GM23338 (cell line): Measurements from ENCODE around the gene OCEL1. TPM values are rescaled to one million over a fixed set of nuclear protein-coding genes. Genes with fewer than 3 reads are reported as not detected.

ENCODE experiments used
- ATAC-seq: fragments of 200-7000 bp; cut with Tn5 transposase; 3 replicates; pipeline ENCODE4 v1.9.1; 2020
- DNase-seq: peaks from one replicate; pipeline ENCODE4 v3.0.0-alpha.2; 2015; ENCODE audit warnings: low spot score
- H2AFZ ChIP-seq: fragments of 200-600 bp; sonication (generic); 2 replicates; pipeline ENCODE4 v1.8.0; 2016; ENCODE audit warnings: antibody characterized with exemption, mild to moderate bottlenecking, moderate library complexity
- H3F3A ChIP-seq: fragments of 200-600 bp; sonication (generic); replicated peaks from 2 replicates; pipeline ENCODE4 v1.8.0; 2017; ENCODE audit warnings: antibody characterized with exemption, mixed run types, low read depth
- H3K27ac ChIP-seq: fragments of 200-600 bp; sonication (generic); 2 replicates; pipeline ENCODE4 v1.6.1; 2016; ENCODE audit warnings: low read depth
- H3K27me3 ChIP-seq: fragments of 200-600 bp; sonication (generic); 2 replicates; pipeline ENCODE4 v1.8.0; 2016; ENCODE audit warnings: mild to moderate bottlenecking, mixed run types, moderate library complexity; ENCODE audit not compliant: insufficient read depth
- H3K36me3 ChIP-seq: fragments of 200-600 bp; sonication (generic); 2 replicates; pipeline ENCODE4 v1.8.0; 2016; ENCODE audit warnings: mild to moderate bottlenecking; ENCODE audit not compliant: insufficient read depth
- H3K4me1 ChIP-seq: fragments of 200-600 bp; sonication (generic); 2 replicates; pipeline ENCODE4 v1.8.0; 2016; ENCODE audit warnings: mild to moderate bottlenecking, moderate library complexity; ENCODE audit not compliant: insufficient read depth
- H3K4me2 ChIP-seq: fragments of 200-600 bp; sonication (generic); 2 replicates; pipeline ENCODE4 v1.7.1; 2017; ENCODE audit warnings: mixed run types
- H3K4me3 ChIP-seq: fragments of 200-600 bp; sonication (generic); 2 replicates; pipeline ENCODE4 v1.6.1; 2016; ENCODE audit warnings: mixed run types
- H3K79me2 ChIP-seq: fragments of 200-600 bp; sonication (generic); replicated peaks from 2 replicates; pipeline ENCODE4 v1.8.0; 2017; ENCODE audit warnings: mild to moderate bottlenecking; ENCODE audit not compliant: insufficient read depth
- H3K9me2 ChIP-seq: fragments of 200-600 bp; sonication (generic); 2 replicates; pipeline ENCODE4 v1.8.0; 2017; ENCODE audit not compliant: insufficient read depth
- H4K20me1 ChIP-seq: fragments of 200-600 bp; sonication (generic); replicated peaks from 2 replicates; pipeline ENCODE4 v1.8.0; 2017; ENCODE audit warnings: mild to moderate bottlenecking; ENCODE audit not compliant: insufficient read depth
- H3K27ac Mint-ChIP-seq: 2 replicates; pipeline ENCODE4 v1.8.0; 2020; ENCODE audit warnings: inconsistent platforms, mild to moderate bottlenecking, moderate library complexity, mixed read lengths
- H3K27me3 Mint-ChIP-seq: 3 replicates; pipeline ENCODE4 v1.8.0; 2022; ENCODE audit warnings: low read depth, mild to moderate bottlenecking, moderate library complexity, mixed read lengths, inconsistent platforms; ENCODE audit not compliant: insufficient read depth, poor library complexity
- H3K36me3 Mint-ChIP-seq: 3 replicates; pipeline ENCODE4 v1.8.0; 2021; ENCODE audit warnings: low read depth, mild to moderate bottlenecking, inconsistent platforms, moderate library complexity, mixed read lengths
- H3K4me1 Mint-ChIP-seq: 3 replicates; pipeline ENCODE4 v1.8.0; 2020; ENCODE audit warnings: mild to moderate bottlenecking, inconsistent platforms, mixed read lengths
- H3K4me3 Mint-ChIP-seq: 3 replicates; pipeline ENCODE4 v1.8.0; 2021; ENCODE audit warnings: moderate library complexity, mild to moderate bottlenecking, inconsistent platforms, mixed read lengths
- H3K9me3 Mint-ChIP-seq: 3 replicates; pipeline ENCODE4 v1.8.0; 2020; ENCODE audit warnings: moderate library complexity, mild to moderate bottlenecking, inconsistent platforms, mixed read lengths
- CREB1 ChIP-seq: fragments of 250-450 bp; sonication (Bioruptor Pico); IDR thresholded peaks from 2 replicates; pipeline ENCODE4 v1.5.0; 2020; ENCODE audit warnings: low read depth, mild to moderate bottlenecking, moderate library complexity
- EZH2 ChIP-seq: fragments of 200-600 bp; sonication (generic); IDR thresholded peaks from one replicate; pipeline ENCODE4 v1.8.0; 2017; ENCODE audit warnings: antibody characterized with exemption, mild to moderate bottlenecking, low read depth; ENCODE audit not compliant: unreplicated experiment
- EZH2phosphoT487 ChIP-seq: fragments of 200-600 bp; sonication (generic); IDR thresholded peaks from one replicate; pipeline ENCODE4 v1.8.1; 2018; ENCODE audit warnings: antibody characterized with exemption; ENCODE audit not compliant: unreplicated experiment
- JUNB ChIP-seq: IDR thresholded peaks from one replicate; pipeline ENCODE4 v1.6.1; 2016; ENCODE audit warnings: antibody characterized with exemption; ENCODE audit not compliant: unreplicated experiment
- NANOG ChIP-seq: IDR thresholded peaks from 2 replicates; pipeline ENCODE4 v1.6.1; 2016; ENCODE audit warnings: antibody characterized with exemption, borderline replicate concordance
- POLR2AphosphoS5 ChIP-seq: IDR thresholded peaks from 2 replicates; pipeline ENCODE4 v1.6.1; 2016; ENCODE audit warnings: antibody characterized with exemption, low read depth
- STAT1 ChIP-seq: IDR thresholded peaks from one replicate; pipeline ENCODE4 v1.6.1; 2016; ENCODE audit warnings: antibody characterized with exemption; ENCODE audit not compliant: unreplicated experiment
- ZNF114 ChIP-seq: fragments of 250-450 bp; sonication (Bioruptor Pico); IDR thresholded peaks from 2 replicates; pipeline ENCODE4 v1.5.0; 2020; ENCODE audit warnings: mild to moderate bottlenecking, moderate library complexity
- ZNF331 ChIP-seq: fragments of 250-450 bp; sonication (Bioruptor Pico); IDR thresholded peaks from 2 replicates; pipeline ENCODE4 v1.5.0; 2020; ENCODE audit warnings: low read depth, mild to moderate bottlenecking, moderate library complexity
- polyA plus RNA-seq: library from polyadenylated mRNA; unstranded; fragments of >200 nt; fragmentation: Nextera tagmentation; extraction: Ambion mirVana; gene quantifications from 2 replicates; pipeline ENCODE4 v1.2.1, GENCODE V29; 2016
- total RNA-seq: library from RNA; depleted of rRNA; stranded (reverse); fragments of >200 nt; shearing (Covaris generic); gene quantifications from 2 replicates; pipeline ENCODE4 v1.2.3, GENCODE V29; 2014
- TF ChIP-seq, protein P1 (sequence below), 2 experiments: fragments of 200-600 bp in 1 of 2; sonication (generic) in 1 of 2; conservative IDR thresholded peaks; 2 replicates each; pipeline versions ENCODE4 v1.5.1 to v1.6.1; 2016 to 2017; ENCODE audit warnings: antibody characterized with exemption in 2 of 2, low read depth in 2 of 2, mild to moderate bottlenecking in 2 of 2, moderate library complexity in 1 of 2
- TF ChIP-seq, protein P2 (sequence below): IDR thresholded peaks from one replicate; pipeline ENCODE4 v1.6.1; 2018; ENCODE audit warnings: antibody characterized with exemption; ENCODE audit not compliant: unreplicated experiment
- TF ChIP-seq, protein P3 (sequence below): fragments of 250-450 bp; sonication (Bioruptor Pico); IDR thresholded peaks from 2 replicates; pipeline ENCODE4 v1.5.0; 2020; ENCODE audit warnings: mild to moderate bottlenecking, moderate library complexity
- TF ChIP-seq, protein P4 (sequence below): IDR thresholded peaks from 2 replicates; pipeline ENCODE4 v1.6.1; 2016; ENCODE audit warnings: antibody characterized with exemption

OCEL1 gene
- total and polyA plus RNA-seq, 2 experiments from 2014 or later = 12.7 to 47.4 TPM

DNA sequence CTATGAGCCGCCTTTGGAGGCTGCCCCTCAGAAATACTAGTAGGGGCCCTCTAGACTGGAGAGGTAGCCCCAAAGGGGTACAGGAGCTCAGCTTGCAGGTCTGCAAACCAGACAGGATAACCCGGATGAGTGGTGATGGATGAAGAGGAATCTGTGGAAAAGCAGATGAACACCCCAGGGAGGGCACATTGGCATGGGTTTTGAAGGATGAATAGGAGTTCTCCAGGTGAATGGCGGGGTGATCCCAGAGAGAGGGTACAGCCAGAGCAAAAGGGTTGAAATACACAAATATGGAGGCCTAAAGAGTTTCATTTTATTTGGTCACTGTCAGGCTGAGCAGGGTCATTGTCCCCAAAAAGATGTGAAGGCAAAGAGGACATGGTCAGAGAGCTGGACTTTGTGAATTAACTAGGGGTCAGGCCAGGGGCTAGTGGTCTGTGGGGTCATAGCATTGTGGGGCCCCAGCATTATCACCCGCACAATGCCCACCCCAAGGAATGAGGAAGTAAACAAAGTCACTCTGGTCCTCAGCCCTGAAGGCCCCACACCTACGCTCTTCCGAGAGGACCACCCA lies 14.9 kb downstream of the OCEL1 start:
- Histone ChIP-seq H3K4me2 (no peak overlapping the region), H2AFZ (no peak overlapping the region), H3F3A (peaks cover 36% of the 10 kb centered on the region), H3K4me1 (peaks cover 15% of the 10 kb centered on the region), H3K36me3 (no peaks in the 10 kb centered on the region), H3K9me2 (no peaks in the 10 kb centered on the region), H3K27ac (peak overlapping the region; percentile 39; the same call in 1 of the 2 replicates), H3K4me3 (no peak overlapping the region), H3K27me3 (no peaks in the 10 kb centered on the region), H3K79me2 (peaks cover 62% of the 10 kb centered on the region), H4K20me1 (peaks cover 15% of the 10 kb centered on the region; the same call in 1 of the 2 replicates)
- H3K4me1 Mint-ChIP-seq = peaks cover 33% of the 10 kb centered on the region
- TF ChIP-seq ZNF114 (CRISPR knock-in tag) = no peak
- TF ChIP-seq JUNB = no peak
- no peak for TF ChIP-seq EZH2
- TF ChIP-seq, protein P1, sequence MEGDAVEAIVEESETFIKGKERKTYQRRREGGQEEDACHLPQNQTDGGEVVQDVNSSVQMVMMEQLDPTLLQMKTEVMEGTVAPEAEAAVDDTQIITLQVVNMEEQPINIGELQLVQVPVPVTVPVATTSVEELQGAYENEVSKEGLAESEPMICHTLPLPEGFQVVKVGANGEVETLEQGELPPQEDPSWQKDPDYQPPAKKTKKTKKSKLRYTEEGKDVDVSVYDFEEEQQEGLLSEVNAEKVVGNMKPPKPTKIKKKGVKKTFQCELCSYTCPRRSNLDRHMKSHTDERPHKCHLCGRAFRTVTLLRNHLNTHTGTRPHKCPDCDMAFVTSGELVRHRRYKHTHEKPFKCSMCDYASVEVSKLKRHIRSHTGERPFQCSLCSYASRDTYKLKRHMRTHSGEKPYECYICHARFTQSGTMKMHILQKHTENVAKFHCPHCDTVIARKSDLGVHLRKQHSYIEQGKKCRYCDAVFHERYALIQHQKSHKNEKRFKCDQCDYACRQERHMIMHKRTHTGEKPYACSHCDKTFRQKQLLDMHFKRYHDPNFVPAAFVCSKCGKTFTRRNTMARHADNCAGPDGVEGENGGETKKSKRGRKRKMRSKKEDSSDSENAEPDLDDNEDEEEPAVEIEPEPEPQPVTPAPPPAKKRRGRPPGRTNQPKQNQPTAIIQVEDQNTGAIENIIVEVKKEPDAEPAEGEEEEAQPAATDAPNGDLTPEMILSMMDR (conservative IDR thresholded peaks at IDR 0.05; ENCODE audit: low read depth in 2 of 2) = no peak
- TF ChIP-seq, protein P2, sequence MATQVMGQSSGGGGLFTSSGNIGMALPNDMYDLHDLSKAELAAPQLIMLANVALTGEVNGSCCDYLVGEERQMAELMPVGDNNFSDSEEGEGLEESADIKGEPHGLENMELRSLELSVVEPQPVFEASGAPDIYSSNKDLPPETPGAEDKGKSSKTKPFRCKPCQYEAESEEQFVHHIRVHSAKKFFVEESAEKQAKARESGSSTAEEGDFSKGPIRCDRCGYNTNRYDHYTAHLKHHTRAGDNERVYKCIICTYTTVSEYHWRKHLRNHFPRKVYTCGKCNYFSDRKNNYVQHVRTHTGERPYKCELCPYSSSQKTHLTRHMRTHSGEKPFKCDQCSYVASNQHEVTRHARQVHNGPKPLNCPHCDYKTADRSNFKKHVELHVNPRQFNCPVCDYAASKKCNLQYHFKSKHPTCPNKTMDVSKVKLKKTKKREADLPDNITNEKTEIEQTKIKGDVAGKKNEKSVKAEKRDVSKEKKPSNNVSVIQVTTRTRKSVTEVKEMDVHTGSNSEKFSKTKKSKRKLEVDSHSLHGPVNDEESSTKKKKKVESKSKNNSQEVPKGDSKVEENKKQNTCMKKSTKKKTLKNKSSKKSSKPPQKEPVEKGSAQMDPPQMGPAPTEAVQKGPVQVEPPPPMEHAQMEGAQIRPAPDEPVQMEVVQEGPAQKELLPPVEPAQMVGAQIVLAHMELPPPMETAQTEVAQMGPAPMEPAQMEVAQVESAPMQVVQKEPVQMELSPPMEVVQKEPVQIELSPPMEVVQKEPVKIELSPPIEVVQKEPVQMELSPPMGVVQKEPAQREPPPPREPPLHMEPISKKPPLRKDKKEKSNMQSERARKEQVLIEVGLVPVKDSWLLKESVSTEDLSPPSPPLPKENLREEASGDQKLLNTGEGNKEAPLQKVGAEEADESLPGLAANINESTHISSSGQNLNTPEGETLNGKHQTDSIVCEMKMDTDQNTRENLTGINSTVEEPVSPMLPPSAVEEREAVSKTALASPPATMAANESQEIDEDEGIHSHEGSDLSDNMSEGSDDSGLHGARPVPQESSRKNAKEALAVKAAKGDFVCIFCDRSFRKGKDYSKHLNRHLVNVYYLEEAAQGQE = no peak
- no peak for TF ChIP-seq CREB1 (CRISPR knock-in tag)
- no peak for TF ChIP-seq STAT1
- no peak for TF ChIP-seq EZH2phosphoT487
- TF ChIP-seq ZNF331 (CRISPR knock-in tag) = no peak
- TF ChIP-seq NANOG = no peak
- TF ChIP-seq POLR2AphosphoS5 = no peak
- TF ChIP-seq, protein P3, sequence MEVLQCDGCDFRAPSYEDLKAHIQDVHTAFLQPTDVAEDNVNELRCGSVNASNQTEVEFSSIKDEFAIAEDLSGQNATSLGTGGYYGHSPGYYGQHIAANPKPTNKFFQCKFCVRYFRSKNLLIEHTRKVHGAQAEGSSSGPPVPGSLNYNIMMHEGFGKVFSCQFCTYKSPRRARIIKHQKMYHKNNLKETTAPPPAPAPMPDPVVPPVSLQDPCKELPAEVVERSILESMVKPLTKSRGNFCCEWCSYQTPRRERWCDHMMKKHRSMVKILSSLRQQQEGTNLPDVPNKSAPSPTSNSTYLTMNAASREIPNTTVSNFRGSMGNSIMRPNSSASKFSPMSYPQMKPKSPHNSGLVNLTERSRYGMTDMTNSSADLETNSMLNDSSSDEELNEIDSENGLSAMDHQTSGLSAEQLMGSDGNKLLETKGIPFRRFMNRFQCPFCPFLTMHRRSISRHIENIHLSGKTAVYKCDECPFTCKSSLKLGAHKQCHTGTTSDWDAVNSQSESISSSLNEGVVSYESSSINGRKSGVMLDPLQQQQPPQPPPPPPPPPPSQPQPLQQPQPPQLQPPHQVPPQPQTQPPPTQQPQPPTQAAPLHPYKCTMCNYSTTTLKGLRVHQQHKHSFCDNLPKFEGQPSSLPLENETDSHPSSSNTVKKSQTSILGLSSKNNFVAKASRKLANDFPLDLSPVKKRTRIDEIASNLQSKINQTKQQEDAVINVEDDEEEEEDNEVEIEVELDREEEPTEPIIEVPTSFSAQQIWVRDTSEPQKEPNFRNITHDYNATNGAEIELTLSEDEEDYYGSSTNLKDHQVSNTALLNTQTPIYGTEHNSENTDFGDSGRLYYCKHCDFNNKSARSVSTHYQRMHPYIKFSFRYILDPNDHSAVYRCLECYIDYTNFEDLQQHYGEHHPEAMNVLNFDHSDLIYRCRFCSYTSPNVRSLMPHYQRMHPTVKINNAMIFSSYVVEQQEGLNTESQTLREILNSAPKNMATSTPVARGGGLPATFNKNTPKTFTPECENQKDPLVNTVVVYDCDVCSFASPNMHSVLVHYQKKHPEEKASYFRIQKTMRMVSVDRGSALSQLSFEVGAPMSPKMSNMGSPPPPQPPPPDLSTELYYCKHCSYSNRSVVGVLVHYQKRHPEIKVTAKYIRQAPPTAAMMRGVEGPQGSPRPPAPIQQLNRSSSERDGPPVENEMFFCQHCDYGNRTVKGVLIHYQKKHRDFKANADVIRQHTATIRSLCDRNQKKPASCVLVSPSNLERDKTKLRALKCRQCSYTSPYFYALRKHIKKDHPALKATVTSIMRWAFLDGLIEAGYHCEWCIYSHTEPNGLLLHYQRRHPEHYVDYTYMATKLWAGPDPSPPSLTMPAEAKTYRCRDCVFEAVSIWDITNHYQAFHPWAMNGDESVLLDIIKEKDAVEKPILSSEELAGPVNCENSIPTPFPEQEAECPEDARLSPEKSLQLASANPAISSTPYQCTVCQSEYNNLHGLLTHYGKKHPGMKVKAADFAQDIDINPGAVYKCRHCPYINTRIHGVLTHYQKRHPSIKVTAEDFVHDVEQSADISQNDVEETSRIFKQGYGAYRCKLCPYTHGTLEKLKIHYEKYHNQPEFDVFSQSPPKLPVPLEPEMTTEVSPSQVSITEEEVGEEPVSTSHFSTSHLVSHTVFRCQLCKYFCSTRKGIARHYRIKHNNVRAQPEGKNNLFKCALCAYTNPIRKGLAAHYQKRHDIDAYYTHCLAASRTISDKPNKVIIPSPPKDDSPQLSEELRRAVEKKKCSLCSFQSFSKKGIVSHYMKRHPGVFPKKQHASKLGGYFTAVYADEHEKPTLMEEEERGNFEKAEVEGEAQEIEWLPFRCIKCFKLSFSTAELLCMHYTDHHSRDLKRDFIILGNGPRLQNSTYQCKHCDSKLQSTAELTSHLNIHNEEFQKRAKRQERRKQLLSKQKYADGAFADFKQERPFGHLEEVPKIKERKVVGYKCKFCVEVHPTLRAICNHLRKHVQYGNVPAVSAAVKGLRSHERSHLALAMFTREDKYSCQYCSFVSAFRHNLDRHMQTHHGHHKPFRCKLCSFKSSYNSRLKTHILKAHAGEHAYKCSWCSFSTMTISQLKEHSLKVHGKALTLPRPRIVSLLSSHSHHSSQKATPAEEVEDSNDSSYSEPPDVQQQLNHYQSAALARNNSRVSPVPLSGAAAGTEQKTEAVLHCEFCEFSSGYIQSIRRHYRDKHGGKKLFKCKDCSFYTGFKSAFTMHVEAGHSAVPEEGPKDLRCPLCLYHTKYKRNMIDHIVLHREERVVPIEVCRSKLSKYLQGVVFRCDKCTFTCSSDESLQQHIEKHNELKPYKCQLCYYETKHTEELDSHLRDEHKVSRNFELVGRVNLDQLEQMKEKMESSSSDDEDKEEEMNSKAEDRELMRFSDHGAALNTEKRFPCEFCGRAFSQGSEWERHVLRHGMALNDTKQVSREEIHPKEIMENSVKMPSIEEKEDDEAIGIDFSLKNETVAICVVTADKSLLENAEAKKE (CRISPR knock-in tag) = no peak
- TF ChIP-seq, protein P4, sequence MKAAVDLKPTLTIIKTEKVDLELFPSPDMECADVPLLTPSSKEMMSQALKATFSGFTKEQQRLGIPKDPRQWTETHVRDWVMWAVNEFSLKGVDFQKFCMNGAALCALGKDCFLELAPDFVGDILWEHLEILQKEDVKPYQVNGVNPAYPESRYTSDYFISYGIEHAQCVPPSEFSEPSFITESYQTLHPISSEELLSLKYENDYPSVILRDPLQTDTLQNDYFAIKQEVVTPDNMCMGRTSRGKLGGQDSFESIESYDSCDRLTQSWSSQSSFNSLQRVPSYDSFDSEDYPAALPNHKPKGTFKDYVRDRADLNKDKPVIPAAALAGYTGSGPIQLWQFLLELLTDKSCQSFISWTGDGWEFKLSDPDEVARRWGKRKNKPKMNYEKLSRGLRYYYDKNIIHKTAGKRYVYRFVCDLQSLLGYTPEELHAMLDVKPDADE = no peak
- H3K27ac Mint-ChIP-seq = peak overlapping the region; percentile 65; the same call in 1 of the 2 replicates
- peaks cover 23% of the 10 kb centered on the region for H3K36me3 Mint-ChIP-seq
- H3K4me3 Mint-ChIP-seq = no peak overlapping the region
- no peak for DNase-seq
- no peaks in the 10 kb centered on the region for H3K9me3 Mint-ChIP-seq
- H3K27me3 Mint-ChIP-seq = peaks cover 20% of the 10 kb centered on the region
- no peak for ATAC-seq
